Measurements from ENCODE around the gene ELMO1.

ELMO1 gene

GRCh38 chr7:36896956-36897590 is 551.6 kb downstream of the ELMO1 start:
- no peak for DNase-seq

- DNase-seq, result no peak
Observed at GRCh38 chr7:36896418-36896817, 552.2 kb downstream of the ELMO1 start.

- DNase-seq, result no peak
Observed at GRCh38 chr7:36895192-36895591, 553.5 kb downstream of the ELMO1 start.

- DNase-seq, result no peak
Observed at GRCh38 chr7:36894190-36894589, 554.5 kb downstream of the ELMO1 start.

- DNase-seq, result no peak
Observed at GRCh38 chr7:36889182-36889581, 559.5 kb downstream of the ELMO1 start.

GRCh38 chr7:36887969-36888368 is 560.7 kb downstream of the ELMO1 start:
- no peak for DNase-seq

- no peak for DNase-seq
Observed at GRCh38 chr7:36887233-36887632, 561.4 kb downstream of the ELMO1 start.

GRCh38 chr7:36884910-36885309 is 563.8 kb downstream of the ELMO1 start:
- no peak for DNase-seq

GRCh38 chr7:36884351-36884750 is 564.3 kb downstream of the ELMO1 start:
- no peak for DNase-seq

- DNase-seq, result no peak
Observed at GRCh38 chr7:36881233-36881874, 567.3 kb downstream of the ELMO1 start.

GRCh38 chr7:36880108-36880507 is 568.6 kb downstream of the ELMO1 start:
- DNase-seq, result no peak

- DNase-seq, result no peak
Observed at GRCh38 chr7:36879021-36879420, 569.6 kb downstream of the ELMO1 start.

GRCh38 chr7:36878288-36878687 is 570.4 kb downstream of the ELMO1 start:
- DNase-seq, result no peak

- no peak for DNase-seq
Observed at GRCh38 chr7:36875794-36876193, 572.9 kb downstream of the ELMO1 start.

GRCh38 chr7:36874041-36874440 is 574.6 kb downstream of the ELMO1 start:
- DNase-seq, result no peak

- DNase-seq, result no peak
Observed at GRCh38 chr7:36871863-36872262, 576.8 kb downstream of the ELMO1 start.

GRCh38 chr7:36871355-36871738 is 577.3 kb downstream of the ELMO1 start:
- no peak for DNase-seq

GRCh38 chr7:36870625-36871354 is 577.9 kb downstream of the ELMO1 start:
- DNase-seq, result no peak

GRCh38 chr7:36868727-36869411 is 579.8 kb downstream of the ELMO1 start:
- no peak for DNase-seq

- DNase-seq, result peak; percentile 11
Observed at GRCh38 chr7:36865019-36865418, 583.6 kb downstream of the ELMO1 start.

GRCh38 chr7:36863901-36864701 is 584.6 kb downstream of the ELMO1 start:
- DNase-seq, result peak; percentile 42

GRCh38 chr7:36862771-36863261 is 585.8 kb downstream of the ELMO1 start:
- no peak for DNase-seq

GRCh38 chr7:36861656-36862055 is 587.0 kb downstream of the ELMO1 start:
- no peak for DNase-seq

Data from CD4-positive, alpha-beta T cell treated with Interleukin-4 for 4 hours (primary cell).